A549 (cell line): ENCODE measurements around the gene IMPA2.

Source experiments
- CTCF ChIP-seq: fragments of >200 bp; sonication (Bioruptor Twin); formaldehyde crosslinking; IDR thresholded peaks from 3 replicates; pipeline ENCODE4 v1.5.1; 2016
- NPAS2 ChIP-seq: fragments of 250-450 bp; sonication (Bioruptor Pico); IDR thresholded peaks from 2 replicates; pipeline ENCODE4 v1.8.0; 2022; ENCODE audit warnings: mild to moderate bottlenecking, moderate library complexity, borderline replicate concordance
- SMC3 ChIP-seq: fragments of >200 bp; sonication (Bioruptor Twin); formaldehyde crosslinking; IDR thresholded peaks from 3 replicates; pipeline ENCODE4 v1.6.1; 2018; ENCODE audit warnings: inconsistent platforms
- ZFP36 ChIP-seq: fragments of 450-650 bp; IDR thresholded peaks from 2 replicates; pipeline ENCODE4 v1.6.1; 2014; ENCODE audit warnings: borderline replicate concordance; ENCODE audit not compliant: partially characterized antibody

GRCh38 chr18:11992096-11992790 is 10.9 kb downstream of the IMPA2 start:
- TF ChIP-seq SMC3 = no peak
- no peak for TF ChIP-seq NPAS2
- no peak for TF ChIP-seq CTCF
- no peak for TF ChIP-seq ZFP36
